Esophagus squamous epithelium (tissue), 5 donors: ENCODE measurements around the gene MINDY1. TPM values are rescaled to one million over a fixed set of nuclear protein-coding genes. Genes with fewer than 3 reads are reported as not detected.

Experiments
- DNase-seq: peaks from one replicate; lab custom pipeline; 2025; lab: John Stamatoyannopoulos, UW
- H3K27ac ChIP-seq, 4 donors: fragments of 200-600 bp; sonication (generic); one replicate each; pipeline ENCODE4 v1.5.1; 2016 to 2019; ENCODE audit warnings: mild to moderate bottlenecking in 1 of 4
- H3K27me3 ChIP-seq, 4 donors: fragments of 200-600 bp; sonication (generic); 1 replicate in 3 of 4; 2 replicates in 1 of 4; pipeline versions ENCODE4 v1.5.1 to v1.6.0; 2017 to 2021; ENCODE audit warnings: antibody characterized with exemption in 1 of 4
- H3K36me3 ChIP-seq, 3 donors: fragments of 200-600 bp; sonication (generic); one replicate each; pipeline ENCODE4 v1.5.1; 2016 to 2019
- H3K4me1 ChIP-seq, 3 donors: fragments of 200-600 bp; sonication (generic); one replicate each; pipeline ENCODE4 v1.5.1; 2017 to 2019
- H3K4me3 ChIP-seq, 4 donors: fragments of 200-600 bp; sonication (generic); 1 replicate in 3 of 4; 2 replicates in 1 of 4; pipeline ENCODE4 v1.5.1; 2016 to 2019; ENCODE audit warnings: mild to moderate bottlenecking in 2 of 4, moderate library complexity in 1 of 4
- H3K9me3 ChIP-seq, 3 donors: fragments of 200-600 bp; sonication (generic); one replicate each; pipeline ENCODE4 v1.5.1; 2016 to 2019
- POLR2A ChIP-seq, 4 donors: fragments of 450-650 bp; IDR thresholded peaks; one replicate each; pipeline ENCODE4 v1.6.1; 2017; ENCODE audit warnings: antibody characterized with exemption in 4 of 4, mild to moderate bottlenecking in 4 of 4, moderate library complexity in 3 of 4
- WGBS, 2 donors: methylation state at CpG; one replicate each; pipeline ENCODE4 v1.1.5; 2018; 5-methylcytosine and 5-hydroxymethylcytosine counted together
- intact Hi-C: fragments of 100-400 bp; cut with DNase I; formaldehyde crosslinking; loops from one replicate; pipeline ENCODE4 v1.15.0; 2022
- total RNA-seq, 4 donors: library from RNA; depleted of rRNA; stranded (reverse); fragments of >200 nt; gene quantifications; one replicate each; pipeline ENCODE4 v1.1.0, GENCODE V29; 2016
- TF ChIP-seq, protein P1 (sequence below), 6 experiments: fragments of 450-650 bp in 4 of 6; fragments of 200-600 bp in 2 of 6; sonication (generic) in 2 of 6; IDR thresholded peaks; one replicate each; pipeline ENCODE4 v1.5.1; 2016 to 2019; ENCODE audit warnings: antibody characterized with exemption in 6 of 6, mild to moderate bottlenecking in 4 of 6, moderate library complexity in 4 of 6
- donor health status: DM: yes; HTN: yes; CAD: no.

MINDY1 gene
- total RNA-seq, 4 donors from 2014 or later = 25.4 to 52.5 (median 37.1) TPM

DNA sequence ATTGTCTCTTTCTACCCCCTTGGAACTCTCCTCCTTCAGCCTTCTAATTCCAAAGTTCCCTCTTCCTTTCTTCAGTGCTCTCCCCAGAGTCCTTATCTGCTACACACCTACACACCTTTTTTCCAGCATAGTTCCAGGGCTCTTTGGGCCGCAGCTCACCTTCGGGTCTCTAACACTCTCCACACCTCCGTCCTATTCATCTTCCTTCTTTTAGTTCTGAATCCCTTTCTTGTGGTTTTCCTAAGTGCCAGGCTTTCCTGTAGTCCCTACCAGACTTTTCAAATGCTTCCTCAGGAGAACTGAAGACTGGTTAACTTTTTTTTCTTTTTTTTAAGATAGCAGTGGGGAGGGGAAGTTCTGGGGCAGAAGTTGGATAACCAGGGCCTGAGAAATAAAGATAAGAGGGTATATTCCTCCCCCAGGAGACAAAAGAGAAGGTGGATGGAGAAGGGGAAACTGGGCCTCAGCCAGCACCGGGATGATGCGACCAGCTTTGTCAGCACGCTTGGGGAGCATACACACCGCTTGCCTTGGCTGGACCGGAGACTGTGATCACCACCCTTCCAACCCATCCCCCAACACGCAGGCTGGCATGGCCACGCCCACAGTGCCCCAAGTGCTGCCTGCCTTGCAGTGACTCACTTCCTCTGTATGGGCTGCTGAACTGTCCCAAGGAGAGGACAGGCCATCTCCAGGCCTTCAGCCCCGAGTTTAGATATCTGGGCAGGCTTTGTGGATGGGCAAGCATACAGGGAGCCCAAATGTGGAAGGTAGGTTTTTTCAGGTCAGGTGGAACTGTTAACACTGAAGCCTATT lies 29.6 kb downstream of the MINDY1 start:
- DNase-seq = peak; percentile 36
- Histone ChIP-seq H3K9me3 (no peaks in the 10 kb centered on the region), H3K36me3 (no peaks in the 10 kb centered on the region), H3K4me3 (no peak overlapping the region), H3K4me1 (peaks cover 24 to 83% (median 50%) of the 10 kb centered on the region in 3 donors), H3K27me3 (no peaks in the 10 kb centered on the region), H3K27ac (peak overlapping the region; percentile 11 to 71 (median 61))
- WGBS, 2 donors = 29 to 36% methylated on average over 9 to 11 of the region's 11 CpGs
- TF ChIP-seq, protein P1, sequence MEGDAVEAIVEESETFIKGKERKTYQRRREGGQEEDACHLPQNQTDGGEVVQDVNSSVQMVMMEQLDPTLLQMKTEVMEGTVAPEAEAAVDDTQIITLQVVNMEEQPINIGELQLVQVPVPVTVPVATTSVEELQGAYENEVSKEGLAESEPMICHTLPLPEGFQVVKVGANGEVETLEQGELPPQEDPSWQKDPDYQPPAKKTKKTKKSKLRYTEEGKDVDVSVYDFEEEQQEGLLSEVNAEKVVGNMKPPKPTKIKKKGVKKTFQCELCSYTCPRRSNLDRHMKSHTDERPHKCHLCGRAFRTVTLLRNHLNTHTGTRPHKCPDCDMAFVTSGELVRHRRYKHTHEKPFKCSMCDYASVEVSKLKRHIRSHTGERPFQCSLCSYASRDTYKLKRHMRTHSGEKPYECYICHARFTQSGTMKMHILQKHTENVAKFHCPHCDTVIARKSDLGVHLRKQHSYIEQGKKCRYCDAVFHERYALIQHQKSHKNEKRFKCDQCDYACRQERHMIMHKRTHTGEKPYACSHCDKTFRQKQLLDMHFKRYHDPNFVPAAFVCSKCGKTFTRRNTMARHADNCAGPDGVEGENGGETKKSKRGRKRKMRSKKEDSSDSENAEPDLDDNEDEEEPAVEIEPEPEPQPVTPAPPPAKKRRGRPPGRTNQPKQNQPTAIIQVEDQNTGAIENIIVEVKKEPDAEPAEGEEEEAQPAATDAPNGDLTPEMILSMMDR (IDR thresholded peaks at IDR 0.05) = no peak
- peak in 1 of 4 donors; percentile 58 for TF ChIP-seq POLR2A (IDR thresholded peaks at IDR 0.05)
- intact Hi-C loops = no loop called here

DNA sequence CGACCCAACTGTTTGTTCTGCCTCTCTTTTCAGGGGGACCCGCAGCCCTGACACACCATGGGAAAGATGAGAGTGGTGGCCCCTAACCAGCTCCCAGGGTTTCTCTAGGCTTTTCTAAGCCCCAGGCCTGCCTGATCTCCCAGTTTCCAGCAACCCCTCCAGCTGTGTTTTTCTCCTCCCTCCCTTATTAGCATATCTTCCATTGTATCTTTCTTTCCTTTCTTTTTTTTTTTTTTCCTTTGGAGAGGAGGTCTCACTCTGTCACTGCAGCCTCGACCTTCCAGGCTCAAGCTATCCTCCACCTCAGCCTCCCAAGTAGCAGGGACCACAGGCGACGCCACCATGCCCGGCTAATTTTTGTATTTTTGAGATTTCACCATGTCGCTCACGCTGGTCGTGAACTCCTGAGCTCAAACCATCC lies 30.3 kb downstream of the MINDY1 start:
- 93% methylated on average over 8 to 9 of the region's 9 CpGs for WGBS, 2 donors
- Histone ChIP-seq H3K27ac (peak overlapping the region in 3 of 4 donors; percentile 16 to 67 (median 55)), H3K36me3 (no peaks in the 10 kb centered on the region), H3K9me3 (no peaks in the 10 kb centered on the region), H3K27me3 (no peaks in the 10 kb centered on the region), H3K4me3 (no peak overlapping the region), H3K4me1 (peaks cover 30 to 83% (median 52%) of the 10 kb centered on the region in 3 donors)
- no peak for TF ChIP-seq POLR2A (IDR thresholded peaks at IDR 0.05)
- TF ChIP-seq, protein P1 (IDR thresholded peaks at IDR 0.05) = no peak
- DNase-seq = no peak
- intact Hi-C loops = no loop called here

DNA sequence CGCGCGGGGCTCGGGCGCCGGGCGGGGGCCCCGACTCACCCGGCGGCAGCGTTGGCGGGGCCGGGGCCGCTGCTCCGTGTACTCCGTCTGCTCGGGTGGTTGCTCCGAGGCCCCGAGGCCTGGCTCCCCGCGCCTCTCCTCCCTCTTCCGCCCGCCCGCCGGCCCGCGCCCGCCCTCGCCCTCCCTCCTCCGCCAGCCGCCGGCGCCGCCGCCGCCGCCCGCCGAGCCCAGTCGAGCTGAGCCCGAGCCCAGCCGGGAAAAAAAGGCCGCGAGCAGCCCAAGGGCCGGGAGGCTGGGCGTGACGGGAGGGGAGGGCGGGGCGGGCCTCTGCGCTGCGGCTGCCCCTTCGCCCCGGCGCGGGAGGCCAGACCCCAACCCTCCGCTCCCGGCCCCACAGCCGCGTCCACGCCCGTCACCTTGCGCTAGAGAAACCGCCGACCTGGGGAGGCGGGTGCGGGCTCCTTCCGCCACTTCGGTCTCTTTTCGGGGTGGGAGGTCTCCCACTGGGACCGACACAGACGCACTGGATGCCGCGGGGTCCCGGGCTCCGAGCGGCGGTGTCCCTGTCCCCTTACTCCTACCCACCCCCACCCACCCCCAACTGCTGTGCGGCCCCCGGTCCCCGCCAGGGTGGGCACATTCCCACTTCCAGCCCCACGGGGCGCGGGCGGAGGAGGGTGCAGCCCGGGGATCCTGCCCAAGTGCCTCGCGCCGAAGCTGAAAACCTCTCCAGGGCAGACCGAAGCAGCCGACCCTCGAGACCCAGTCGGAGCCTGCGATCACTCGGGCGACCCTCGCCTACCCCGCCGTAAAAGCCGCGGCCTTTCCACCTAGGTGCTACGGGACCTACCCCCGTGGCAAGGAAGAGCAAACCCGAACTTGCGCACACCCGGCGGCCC lies 31.9 kb downstream of the MINDY1 start, which contains the start of gene CERS2:
Gene CERS2 (minus strand): TSS at position 256 of the 899 bp plus-strand sequence. CDS start 5,745 bp downstream, outside the sequence.
- TF ChIP-seq, protein P1 (IDR thresholded peaks at IDR 0.05) = no peak
- TF ChIP-seq POLR2A (IDR thresholded peaks at IDR 0.05) = peak in 2 of 4 donors; percentile 46 to 60
- H3K27ac ChIP-seq = peak within 1 kb of the TSS; percentile 86 to 96 (median 94)
- H3K27me3 ChIP-seq = no peaks in the 10 kb centered on the region
- peaks cover 42 to 89% (median 59%) of the 10 kb centered on the region in 3 donors for H3K4me1 ChIP-seq
- WGBS, 2 donors = 19 to 23% methylated on average over 13 to 22 of the region's 106 CpGs
- DNase-seq = peak; percentile 34
- H3K36me3 ChIP-seq = no peaks in the 10 kb centered on the region
- H3K4me3 ChIP-seq = peak within 1 kb of the TSS; percentile 74 to 88 (median 84)
- intact Hi-C loops = no loop called here
- no peaks in the 10 kb centered on the region for H3K9me3 ChIP-seq

DNA sequence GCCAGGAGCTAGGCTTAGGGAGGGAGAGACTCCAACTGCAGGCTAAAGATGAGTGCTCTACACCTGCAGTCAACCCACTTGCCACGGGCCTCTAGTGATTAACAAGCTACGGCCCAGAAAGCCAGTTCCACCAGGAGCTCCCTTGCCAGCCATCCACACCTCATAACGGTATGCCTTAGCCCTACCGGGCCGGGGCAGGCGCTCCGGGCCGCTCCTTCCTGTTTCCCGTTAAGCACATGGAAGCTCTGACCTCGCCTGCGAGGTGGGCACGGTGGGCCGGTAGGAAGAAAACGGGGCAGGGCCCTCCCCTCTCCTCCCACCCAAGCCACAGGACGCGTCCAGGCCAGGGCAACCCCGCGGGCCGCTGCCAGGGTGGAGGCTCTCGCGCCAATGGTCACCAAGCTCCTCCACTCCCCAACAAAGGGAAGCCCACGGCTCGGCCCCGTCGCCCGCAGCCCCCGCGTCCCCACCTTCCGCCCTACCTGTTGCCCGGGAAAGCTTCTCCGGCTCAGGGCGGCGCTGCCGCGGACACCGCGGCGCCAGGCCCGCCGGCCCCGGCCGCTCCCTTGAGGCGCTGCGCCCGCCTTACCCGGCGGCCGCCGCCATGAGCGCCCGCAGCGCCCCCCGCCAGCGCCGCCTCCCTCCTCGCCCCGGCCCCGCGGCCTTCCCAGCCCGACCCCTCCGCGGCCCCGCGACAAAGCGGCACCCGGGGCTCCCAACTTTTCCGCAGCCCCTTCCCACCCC lies 32.7 kb downstream of the MINDY1 start:
- H3K27ac ChIP-seq = peak overlapping the region; percentile 86 to 96 (median 94)
- peaks cover 37 to 86% (median 56%) of the 10 kb centered on the region in 3 donors for H3K4me1 ChIP-seq
- TF ChIP-seq, protein P1 (IDR thresholded peaks at IDR 0.05) = no peak
- no peak for TF ChIP-seq POLR2A (IDR thresholded peaks at IDR 0.05)
- DNase-seq = no peak
- 0 to 4% methylated on average over 5 to 14 of the region's 67 CpGs for WGBS, 2 donors
- H3K36me3 ChIP-seq = no peaks in the 10 kb centered on the region
- intact Hi-C loops = no loop called here
- H3K4me3 ChIP-seq = peak overlapping the region; percentile 74 to 88 (median 84)
- H3K9me3 ChIP-seq = no peaks in the 10 kb centered on the region
- no peaks in the 10 kb centered on the region for H3K27me3 ChIP-seq
